HepG2 (cell line): ENCODE data around the gene MFSD12. TPM values are rescaled to one million over a fixed set of nuclear protein-coding genes. Genes with fewer than 3 reads are reported as not detected.
"Not testable (repeated sequence)": the region's sequence is repeated elsewhere in the genome, so short reads cannot be mapped to it uniquely, and the experiment has no call there.

Experiments
- ATAC-seq: fragments of 200-7000 bp; cut with Tn5 transposase; 3 replicates; pipeline ENCODE4 v1.9.1; 2020; ENCODE audit warnings: mild to moderate bottlenecking, moderate library complexity
- BruUV-seq: library from RNA; stranded (reverse); fragments of 400-500 nt; replicated peaks from 2 replicates; lab custom pipeline; 2021; lab: Mats Ljungman, UMichigan
- CTCF ChIA-PET: fragments of 300-600 bp; formaldehyde crosslinking; extraction: SDS; loops from one replicate; lab custom pipeline; 2021; ENCODE audit warnings: low total read pairs, inconsistent platforms, low intra/inter-chr PET ratio; lab: Yijun Ruan, JAX
- POLR2A ChIA-PET: fragments of 350-600 bp; sonication (Branson Sonifier 250); formaldehyde crosslinking; loops from one replicate; lab custom pipeline; 2020; ENCODE audit warnings: antibody characterized with exemption, inconsistent platforms; lab: Yijun Ruan, JAX
- DNase-seq: peaks from one replicate; pipeline ENCODE4 v3.0.0-alpha.2; 2015; ENCODE audit warnings: low spot score
- FAIRE-seq: peaks from 3 replicates; lab custom pipeline; 2011; peaks lifted over from hg19 to GRCh38; lab: Jason Lieb, UNC
- H2AFZ ChIP-seq: one replicate; pipeline ENCODE4 v1.6.1; 2011; ENCODE audit warnings: low read length, inconsistent platforms
- H3K27ac ChIP-seq: fragments of 300-600 bp; 3 replicates; pipeline ENCODE4 v1.8.0; 2011; ENCODE audit warnings: mixed run types, mild to moderate bottlenecking, mixed read lengths, low read length, inconsistent platforms; ENCODE audit not compliant: insufficient read depth; ENCODE audit errors: extremely low read length
- H3K27me3 ChIP-seq, 2 experiments: fragments of 200-600 bp in 1 of 2; 2 replicates in 1 of 2; 3 replicates in 1 of 2; pipeline versions ENCODE4 v1.6.0 to v1.8.0; 2011; ENCODE audit warnings: low read length in 2 of 2, mild to moderate bottlenecking in 2 of 2, moderate library complexity in 2 of 2, inconsistent platforms in 1 of 2; ENCODE audit not compliant: insufficient read depth in 2 of 2, control insufficient read depth in 1 of 2
- H3K36me3 ChIP-seq, 2 experiments: fragments of 200-600 bp in 1 of 2; replicated peaks in 1 of 2; 2 replicates in 1 of 2; 3 replicates in 1 of 2; pipeline versions ENCODE4 v1.5.1 to v1.8.0; 2011; ENCODE audit warnings: low read length in 2 of 2, inconsistent platforms in 1 of 2; ENCODE audit not compliant: insufficient read depth in 2 of 2, control insufficient read depth in 1 of 2
- H3K4me1 ChIP-seq: 2 replicates; pipeline ENCODE4 v1.5.1; 2012; ENCODE audit warnings: low read length, inconsistent platforms; ENCODE audit not compliant: insufficient read depth
- H3K4me2 ChIP-seq: 2 replicates; pipeline ENCODE4 v1.6.0; 2011; ENCODE audit warnings: low read depth, low read length, inconsistent platforms
- H3K4me3 ChIP-seq, 3 experiments: fragments of 200-600 bp in 1 of 3; sonication (generic), shearing (Covaris generic) in 1 of 3; replicated peaks in 1 of 3; 2 replicates each; pipeline ENCODE4 v1.5.1; 2011 to 2016; ENCODE audit warnings: low read length in 3 of 3, inconsistent platforms in 2 of 3, low read depth in 2 of 3, mild to moderate bottlenecking in 2 of 3, control low read depth in 1 of 3, mixed read lengths in 1 of 3; ENCODE audit not compliant: insufficient read depth in 1 of 3
- H3K79me2 ChIP-seq: one replicate; pipeline ENCODE4 v1.6.1; 2011; ENCODE audit warnings: low read length, inconsistent platforms; ENCODE audit not compliant: insufficient read depth
- H3K9ac ChIP-seq: 2 replicates; pipeline ENCODE4 v1.6.0; 2011; ENCODE audit warnings: mild to moderate bottlenecking, low read depth, low read length, inconsistent platforms; ENCODE audit not compliant: insufficient read depth
- H3K9me3 ChIP-seq: 2 replicates; pipeline ENCODE4 v1.5.1; 2012; ENCODE audit warnings: mild to moderate bottlenecking, low read length
- H4K20me1 ChIP-seq: 2 replicates; pipeline ENCODE4 v1.6.0; 2011; ENCODE audit warnings: inconsistent platforms, mild to moderate bottlenecking, low read length, moderate library complexity; ENCODE audit not compliant: insufficient read depth
- ARID5B ChIP-seq: IDR thresholded peaks from 2 replicates; pipeline ENCODE4 v1.4.0; 2020; ENCODE audit warnings: mild to moderate bottlenecking, missing genetic modification reagents
- SETDB1 ChIP-seq: sonication (generic); formaldehyde crosslinking; IDR thresholded peaks from 2 replicates; pipeline ENCODE4 v1.5.1; 2020; ENCODE audit warnings: missing genetic modification reagents, mild to moderate bottlenecking, borderline replicate concordance
- ZBTB8A ChIP-seq: sonication (generic); formaldehyde crosslinking; IDR thresholded peaks from 2 replicates; pipeline ENCODE4 v1.4.0; 2020; ENCODE audit warnings: mild to moderate bottlenecking, low read depth, missing genetic modification reagents, borderline replicate concordance
- ZNF460 ChIP-seq: sonication (generic); formaldehyde crosslinking; IDR thresholded peaks from 2 replicates; pipeline ENCODE4 v1.5.1; 2020; ENCODE audit warnings: missing genetic modification reagents, mild to moderate bottlenecking, borderline replicate concordance
- ZNF737 ChIP-seq: sonication (generic); formaldehyde crosslinking; IDR thresholded peaks from 2 replicates; pipeline ENCODE4 v1.5.0; 2020; ENCODE audit warnings: missing genetic modification reagents, mild to moderate bottlenecking, borderline replicate concordance
- WGBS: methylation state at CpG from one replicate; pipeline ENCODE4 v1.1.6; 2017; ENCODE audit warnings: low lambda C conversion rate; 5-methylcytosine and 5-hydroxymethylcytosine counted together
- in situ Hi-C: cut with HindIII; loops from 2 replicates; pipeline ENCODE4 v1.10.0; 2017; ENCODE audit warnings: low pct_unique_long_range_greater_than_20kb; ENCODE audit not compliant: extremely low pct_ligation_motif_present
- intact Hi-C: fragments of 100-400 bp; cut with micrococcal nuclease; formaldehyde crosslinking; loops from one replicate; pipeline ENCODE4 v1.10.0; 2022; ENCODE audit not compliant: unreplicated experiment
- polyA plus RNA-seq, 8 experiments: library from polyadenylated mRNA; depleted of rRNA in 3 of 8; stranded (reverse) in 7 of 8; unstranded in 1 of 8; fragments of >200 nt; fragmentation: Illumina TruSeq in 4 of 8; extraction: Trizol in 4 of 8; gene quantifications; 2 replicates each; pipeline versions ENCODE4 v1.2.1 to v1.2.3, GENCODE V29; 2011 to 2016; ENCODE audit warnings: low read depth in 4 of 8, missing spikeins in 1 of 8, mixed read lengths in 1 of 8; ENCODE audit not compliant: insufficient read depth in 1 of 8
- total RNA-seq, 5 experiments: library from RNA; depleted of rRNA; stranded (reverse); fragments of >200 nt; fragmentation: Illumina TruSeq; extraction: Trizol; gene quantifications; 2 replicates each; pipeline ENCODE4 v1.2.3, GENCODE V29; 2016; ENCODE audit warnings: low read depth in 1 of 5

MFSD12 gene
- total and polyA plus RNA-seq, 2 of the 13 experiments (the other 11 are each of a cell fraction or from before 2014, with no cell fraction given), result 27.2 to 29.1 TPM

GRCh38 chr19:3570606-3571011 is 13.2 kb upstream of the MFSD12 start (continued):
- TF ChIP-seq ARID5B (peak; percentile 22; the same call in 1 of the 2 replicates), ZNF460 (CRISPR knock-in tag) (no peak), ZBTB8A (CRISPR knock-in tag) (no peak), SETDB1 (CRISPR knock-in tag) (no peak), ZNF737 (CRISPR knock-in tag) (no peak)

DNA sequence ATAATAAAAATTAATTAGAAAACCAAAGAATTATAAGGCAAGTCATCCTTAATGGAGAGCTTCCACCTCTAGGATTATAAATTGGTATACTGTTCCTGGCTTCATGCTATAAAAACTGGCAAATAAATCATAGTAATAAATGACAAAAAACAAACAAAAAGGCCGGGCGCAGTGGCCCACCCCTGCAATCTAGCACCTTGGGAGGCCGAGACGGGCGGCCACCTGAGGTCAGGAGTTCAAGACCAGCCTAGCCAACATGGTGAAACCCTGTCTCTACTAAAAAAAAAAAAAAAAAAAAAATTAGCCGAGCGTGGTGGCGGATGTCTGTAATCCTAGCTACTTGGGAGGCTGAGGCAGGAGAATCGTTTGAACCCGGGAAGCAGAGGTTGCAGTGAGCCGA is 12.7 kb upstream of the MFSD12 start:
- BruUV-seq, H3K27ac ChIP-seq, DNase-seq, H3K79me2 ChIP-seq, H3K9ac ChIP-seq, H3K36me3 ChIP-seq, H4K20me1 ChIP-seq, ATAC-seq, H2AFZ ChIP-seq, H3K9me3 ChIP-seq, CTCF ChIA-PET, H3K27me3 ChIP-seq, in situ Hi-C loops, FAIRE-seq, H3K4me3 ChIP-seq: not testable (repeated sequence)
- 7% methylated on average over 11 of the region's 11 CpGs for WGBS
- POLR2A ChIA-PET, result interaction anchor here (0.7 to 0.8 kb wide), 2 partner anchors 12 to 172 kb away, joined by 3 read pairs; no protein-coding TSS in a partner anchor
- intact Hi-C loops, result loop anchor here (5.0 kb wide), 1 partner anchor 63 kb away; the partner anchor contains the start of gene FZR1
- H3K4me2 ChIP-seq, result peak overlapping the region; percentile 32; the same call in 1 of the 2 replicates
- peaks cover 48% of the 10 kb centered on the region for H3K4me1 ChIP-seq
